ENCODE data around the gene BNC1.

DNA sequence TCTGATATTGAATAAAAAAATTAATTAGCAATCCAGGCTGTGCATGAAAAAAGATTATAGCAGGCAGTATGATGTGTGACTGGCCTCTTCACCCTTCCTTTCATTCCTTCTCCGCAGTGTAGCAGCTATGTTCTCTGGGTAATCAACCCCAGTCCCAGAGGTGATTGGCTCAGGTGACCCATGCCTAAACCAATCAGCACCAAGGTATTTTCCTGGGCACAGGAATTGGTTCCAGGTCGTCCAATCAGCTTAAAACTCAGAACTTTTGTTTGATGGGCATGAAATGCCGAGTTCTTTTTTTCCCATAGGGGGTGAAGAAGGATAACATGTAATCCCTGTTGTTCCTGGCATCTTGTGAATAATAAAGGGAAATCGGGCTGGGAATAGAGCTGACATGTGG is 5.8 kb upstream of the BNC1 start:
- TF ChIP-seq EZH2 (IDR thresholded peaks at IDR 0.05) (no peak), POLR2AphosphoS5 (IDR thresholded peaks at IDR 0.05; ENCODE audit: borderline replicate concordance, low read depth, low read length) (no peak), FOXP2 (optimal IDR thresholded peaks at IDR 0.05; ENCODE audit: control extremely low read depth, extremely low read length, insufficient read depth) (no peak)
